ENCODE data around the gene SH2D2A. TPM values are rescaled to one million over a fixed set of nuclear protein-coding genes. Genes with fewer than 3 reads are reported as not detected.

SH2D2A gene
- polyA plus RNA-seq, 4 donors = 0.89 to 3.7 (median 2.4) TPM

DNA sequence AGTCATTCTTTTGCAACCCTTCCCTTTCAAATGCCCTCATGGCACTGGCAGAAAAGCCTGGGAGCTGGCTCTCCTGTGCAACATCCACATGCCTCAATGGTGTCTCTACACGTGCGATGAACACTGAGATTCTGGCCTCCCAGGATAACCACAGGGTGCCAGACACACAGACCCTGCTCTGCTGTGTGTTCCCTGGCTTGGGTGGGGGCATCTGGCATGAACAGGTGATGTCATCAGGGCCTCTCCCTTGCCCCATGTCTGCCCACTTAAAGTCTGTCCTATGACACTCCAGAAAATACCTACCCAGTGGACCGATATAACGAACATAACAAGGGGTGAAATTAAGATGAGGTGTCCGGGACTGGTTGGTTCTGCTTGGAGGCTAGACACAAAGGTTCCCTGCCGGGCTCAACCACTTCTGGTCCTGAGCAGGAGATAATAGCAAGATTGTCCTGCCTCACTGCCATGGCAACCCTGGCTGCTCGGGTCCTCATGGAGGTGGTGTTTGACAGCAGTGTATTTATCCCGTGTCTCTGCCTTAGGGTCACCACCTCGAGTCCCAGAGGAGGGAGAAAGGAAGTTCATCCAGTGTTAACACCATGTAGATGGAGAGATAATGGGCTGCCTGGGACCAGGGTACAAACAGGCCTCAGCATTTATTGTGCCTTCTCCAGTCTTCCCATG is 22.9 kb upstream of the SH2D2A start:
- H3K27me3 ChIP-seq (ENCODE audit: control insufficient read depth in 3 of 3, insufficient read depth in 3 of 3, low read length in 3 of 3) = peaks cover 0 to 76% (median 27%) of the 10 kb centered on the region in 3 donors
- no peaks in the 10 kb centered on the region for H3K4me1 ChIP-seq (ENCODE audit: control insufficient read depth in 3 of 3, insufficient read depth in 2 of 3, low read depth in 1 of 3, low read length in 2 of 3)
- H3K4me3 ChIP-seq (ENCODE audit: low read depth in 1 of 3, low read length in 3 of 3) = no peak overlapping the region
- no peaks in the 10 kb centered on the region for H3K9me3 ChIP-seq (ENCODE audit: control insufficient read depth in 2 of 2, insufficient read depth in 1 of 2, low read depth in 1 of 2, low read length in 1 of 2)
- H3K36me3 ChIP-seq (ENCODE audit: control insufficient read depth in 3 of 3, insufficient read depth in 2 of 3, low read depth in 1 of 3, low read length in 3 of 3) = no peaks in the 10 kb centered on the region
- H3K27ac ChIP-seq (ENCODE audit: low read depth in 1 of 3, low read length in 2 of 3) = no peak overlapping the region
- 31 to 41% (median 40%) methylated on average over 9 of the region's 9 CpGs for WGBS, 3 donors
- no peak for FAIRE-seq
- no peak for DNase-seq

GRCh38 chr1:156838972-156839371 is 22.3 kb upstream of the SH2D2A start:
- H3K4me1 ChIP-seq (ENCODE audit: control insufficient read depth in 3 of 3, insufficient read depth in 2 of 3, low read depth in 1 of 3, low read length in 2 of 3) = no peaks in the 10 kb centered on the region
- no peaks in the 10 kb centered on the region for H3K36me3 ChIP-seq (ENCODE audit: control insufficient read depth in 3 of 3, insufficient read depth in 2 of 3, low read depth in 1 of 3, low read length in 3 of 3)
- no peak overlapping the region for H3K27ac ChIP-seq (ENCODE audit: low read depth in 1 of 3, low read length in 2 of 3)
- no peaks in the 10 kb centered on the region for H3K9me3 ChIP-seq (ENCODE audit: control insufficient read depth in 2 of 2, insufficient read depth in 1 of 2, low read depth in 1 of 2, low read length in 1 of 2)
- 21 to 30% (median 22%) methylated on average over 7 of the region's 7 CpGs for WGBS, 3 donors
- no peak overlapping the region for H3K4me3 ChIP-seq (ENCODE audit: low read depth in 1 of 3, low read length in 3 of 3)
- peak; percentile 32 to 41 for DNase-seq
- H3K27me3 ChIP-seq (ENCODE audit: control insufficient read depth in 3 of 3, insufficient read depth in 3 of 3, low read length in 3 of 3) = peaks cover 0 to 75% (median 22%) of the 10 kb centered on the region in 3 donors
- no peak for FAIRE-seq

GRCh38 chr1:156836892-156837291 is 20.2 kb upstream of the SH2D2A start:
- WGBS, 3 donors = 29 to 70% (median 56%) methylated on average over 4 of the region's 4 CpGs
- no peak for FAIRE-seq
- H3K27ac ChIP-seq (ENCODE audit: low read depth in 1 of 3, low read length in 2 of 3) = no peak overlapping the region
- peaks cover 0 to 64% (median 5%) of the 10 kb centered on the region in 3 donors for H3K27me3 ChIP-seq (ENCODE audit: control insufficient read depth in 3 of 3, insufficient read depth in 3 of 3, low read length in 3 of 3)
- H3K4me1 ChIP-seq (ENCODE audit: control insufficient read depth in 3 of 3, insufficient read depth in 2 of 3, low read depth in 1 of 3, low read length in 2 of 3) = no peaks in the 10 kb centered on the region
- H3K36me3 ChIP-seq (ENCODE audit: control insufficient read depth in 3 of 3, insufficient read depth in 2 of 3, low read depth in 1 of 3, low read length in 3 of 3) = no peaks in the 10 kb centered on the region
- no peak for DNase-seq
- H3K4me3 ChIP-seq (ENCODE audit: low read depth in 1 of 3, low read length in 3 of 3) = no peak overlapping the region
- H3K9me3 ChIP-seq (ENCODE audit: control insufficient read depth in 2 of 2, insufficient read depth in 1 of 2, low read depth in 1 of 2, low read length in 1 of 2) = no peaks in the 10 kb centered on the region

DNA sequence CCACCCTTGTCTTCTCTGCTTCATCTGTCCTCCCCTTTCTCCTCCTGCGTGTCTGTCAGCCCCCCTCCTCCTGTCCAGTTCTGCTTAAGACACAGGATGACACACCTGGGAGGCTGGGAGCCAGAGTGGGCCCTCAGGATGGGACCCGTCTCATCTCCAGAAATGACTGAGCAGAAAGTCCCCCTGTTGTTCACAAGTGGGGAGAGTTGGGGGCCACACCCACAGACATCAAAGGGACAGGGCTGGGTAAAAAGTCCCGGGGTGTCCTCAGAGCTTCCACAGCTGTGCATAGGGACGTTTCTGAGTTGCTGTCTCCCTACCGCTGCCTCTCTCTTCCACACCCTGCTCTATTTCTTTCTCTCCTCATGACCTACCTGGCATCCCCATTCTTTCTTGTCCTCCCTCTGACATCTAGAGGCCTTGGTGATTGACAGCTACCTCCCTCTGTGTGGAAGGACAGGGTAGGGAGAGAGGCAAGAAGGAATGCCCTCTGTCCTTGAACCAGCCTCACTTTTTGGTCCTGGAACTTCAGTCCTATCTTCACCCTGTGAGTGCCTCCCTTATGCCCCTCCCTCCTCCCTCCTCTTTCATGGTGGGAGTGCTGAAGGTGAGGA is 19.5 kb upstream of the SH2D2A start:
- DNase-seq (no peak), FAIRE-seq (no peak)
- Histone ChIP-seq H3K36me3 (ENCODE audit: control insufficient read depth in 3 of 3, insufficient read depth in 2 of 3, low read depth in 1 of 3, low read length in 3 of 3) (no peaks in the 10 kb centered on the region), H3K27ac (ENCODE audit: low read depth in 1 of 3, low read length in 2 of 3) (no peak overlapping the region), H3K4me3 (ENCODE audit: low read depth in 1 of 3, low read length in 3 of 3) (no peak overlapping the region), H3K27me3 (ENCODE audit: control insufficient read depth in 3 of 3, insufficient read depth in 3 of 3, low read length in 3 of 3) (peaks cover 0 to 57% (median 0%) of the 10 kb centered on the region in 3 donors), H3K9me3 (ENCODE audit: control insufficient read depth in 2 of 2, insufficient read depth in 1 of 2, low read depth in 1 of 2, low read length in 1 of 2) (no peaks in the 10 kb centered on the region), H3K4me1 (ENCODE audit: control insufficient read depth in 3 of 3, insufficient read depth in 2 of 3, low read depth in 1 of 3, low read length in 2 of 3) (no peaks in the 10 kb centered on the region)
- WGBS, 3 donors = 30 to 52% (median 32%) methylated on average over 5 of the region's 5 CpGs

GRCh38 chr1:156834322-156834721 is 17.7 kb upstream of the SH2D2A start:
- H3K36me3 ChIP-seq (ENCODE audit: control insufficient read depth in 3 of 3, insufficient read depth in 2 of 3, low read depth in 1 of 3, low read length in 3 of 3) = no peaks in the 10 kb centered on the region
- DNase-seq (no peak), FAIRE-seq (no peak)
- H3K4me3 ChIP-seq (ENCODE audit: low read depth in 1 of 3, low read length in 3 of 3) = no peak overlapping the region
- no peak overlapping the region for H3K27ac ChIP-seq (ENCODE audit: low read depth in 1 of 3, low read length in 2 of 3)
- peaks cover 0 to 45% (median 0%) of the 10 kb centered on the region in 3 donors for H3K27me3 ChIP-seq (ENCODE audit: control insufficient read depth in 3 of 3, insufficient read depth in 3 of 3, low read length in 3 of 3)
- WGBS, 3 donors = 58 to 70% (median 58%) methylated on average over 3 of the region's 3 CpGs
- no peaks in the 10 kb centered on the region for H3K4me1 ChIP-seq (ENCODE audit: control insufficient read depth in 3 of 3, insufficient read depth in 2 of 3, low read depth in 1 of 3, low read length in 2 of 3)
- no peaks in the 10 kb centered on the region for H3K9me3 ChIP-seq (ENCODE audit: control insufficient read depth in 2 of 2, insufficient read depth in 1 of 2, low read depth in 1 of 2, low read length in 1 of 2)

DNA sequence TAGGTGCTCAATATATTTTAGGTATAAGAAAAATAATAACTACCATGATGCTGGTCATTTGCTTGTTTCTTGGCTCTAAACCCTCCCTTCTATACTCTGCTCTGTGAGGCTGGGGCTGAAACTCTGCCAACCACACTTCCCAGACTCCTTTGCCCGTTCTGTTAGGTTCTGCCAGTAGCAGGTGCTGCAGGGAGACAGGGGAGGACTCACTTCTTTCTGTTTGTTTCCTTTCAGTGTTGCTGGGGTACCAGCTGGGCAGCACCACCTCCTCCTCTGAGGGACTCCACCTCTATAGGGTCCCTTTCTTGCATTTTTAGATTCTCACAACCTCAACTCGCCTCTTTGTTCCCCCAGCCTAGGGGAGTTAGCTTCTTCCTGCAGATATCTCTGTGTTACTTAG is 17.0 kb upstream of the SH2D2A start:
- H3K36me3 ChIP-seq (ENCODE audit: control insufficient read depth in 3 of 3, insufficient read depth in 2 of 3, low read depth in 1 of 3, low read length in 3 of 3) = no peaks in the 10 kb centered on the region

GRCh38 chr1:156832434-156832833 is 15.8 kb upstream of the SH2D2A start:
- Histone ChIP-seq H3K27me3 (ENCODE audit: control insufficient read depth in 3 of 3, insufficient read depth in 3 of 3, low read length in 3 of 3) (peaks cover 0 to 38% (median 0%) of the 10 kb centered on the region in 3 donors), H3K9me3 (ENCODE audit: control insufficient read depth in 2 of 2, insufficient read depth in 1 of 2, low read depth in 1 of 2, low read length in 1 of 2) (no peaks in the 10 kb centered on the region), H3K4me1 (ENCODE audit: control insufficient read depth in 3 of 3, insufficient read depth in 2 of 3, low read depth in 1 of 3, low read length in 2 of 3) (no peaks in the 10 kb centered on the region), H3K4me3 (ENCODE audit: low read depth in 1 of 3, low read length in 3 of 3) (no peak overlapping the region), H3K36me3 (ENCODE audit: control insufficient read depth in 3 of 3, insufficient read depth in 2 of 3, low read depth in 1 of 3, low read length in 3 of 3) (no peaks in the 10 kb centered on the region), H3K27ac (ENCODE audit: low read depth in 1 of 3, low read length in 2 of 3) (no peak overlapping the region)
- DNase-seq (no peak), FAIRE-seq (no peak)
- WGBS, 3 donors = 44 to 63% (median 57%) methylated on average over 5 of the region's 5 CpGs

More for the DNA sequence above, 17.0 kb upstream of the SH2D2A start:
- no peak for DNase-seq
- FAIRE-seq = no peak
- Histone ChIP-seq H3K9me3 (ENCODE audit: control insufficient read depth in 2 of 2, insufficient read depth in 1 of 2, low read depth in 1 of 2, low read length in 1 of 2) (no peaks in the 10 kb centered on the region), H3K27me3 (ENCODE audit: control insufficient read depth in 3 of 3, insufficient read depth in 3 of 3, low read length in 3 of 3) (peaks cover 0 to 38% (median 0%) of the 10 kb centered on the region in 3 donors), H3K27ac (ENCODE audit: low read depth in 1 of 3, low read length in 2 of 3) (no peak overlapping the region), H3K4me1 (ENCODE audit: control insufficient read depth in 3 of 3, insufficient read depth in 2 of 3, low read depth in 1 of 3, low read length in 2 of 3) (no peaks in the 10 kb centered on the region), H3K4me3 (ENCODE audit: low read depth in 1 of 3, low read length in 3 of 3) (no peak overlapping the region)
- WGBS, 3 donors = 30 to 46% (median 37%) methylated on average over 2 of the region's 2 CpGs

DNA sequence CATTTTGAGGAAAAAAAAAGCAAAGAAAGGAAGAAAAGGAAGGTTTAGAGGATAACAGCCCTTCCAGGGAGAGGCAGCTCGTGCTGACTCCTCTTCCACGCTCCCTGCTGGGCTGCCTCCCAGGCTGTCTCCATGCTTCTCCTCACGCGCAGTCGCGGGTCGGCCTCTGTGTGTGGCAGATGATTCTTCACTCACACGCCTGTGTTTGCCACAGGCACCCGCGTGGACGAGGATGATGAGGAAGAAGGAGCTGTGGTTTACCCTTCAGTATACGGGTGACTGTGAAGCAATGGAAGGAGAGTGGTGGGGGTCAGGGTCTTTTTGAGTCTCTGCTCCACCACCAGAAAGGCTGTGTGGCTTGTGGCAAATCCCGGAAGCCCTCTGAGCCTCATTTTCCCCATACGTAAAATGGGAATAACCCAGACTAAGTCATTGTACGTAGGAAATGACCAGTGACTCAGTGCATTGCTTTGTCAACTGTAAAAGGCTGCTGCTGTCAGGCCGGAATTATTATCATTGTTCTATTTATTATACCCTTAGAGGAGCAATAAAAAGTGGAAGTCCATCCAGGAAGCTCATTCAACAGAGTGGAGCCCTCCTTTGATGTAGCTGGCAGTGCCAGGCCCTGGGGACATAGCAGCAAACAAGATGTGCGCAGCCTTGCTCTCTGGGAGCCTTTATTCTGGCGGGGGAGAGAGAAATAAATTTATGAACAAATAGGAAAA is 11.9 kb upstream of the SH2D2A start:
- DNase-seq (no peak), FAIRE-seq (no peak)
- no peaks in the 10 kb centered on the region for H3K36me3 ChIP-seq (ENCODE audit: control insufficient read depth in 3 of 3, insufficient read depth in 2 of 3, low read depth in 1 of 3, low read length in 3 of 3)
- no peak overlapping the region for H3K27ac ChIP-seq (ENCODE audit: low read depth in 1 of 3, low read length in 2 of 3)
- no peak overlapping the region for H3K4me3 ChIP-seq (ENCODE audit: low read depth in 1 of 3, low read length in 3 of 3)
- no peaks in the 10 kb centered on the region for H3K9me3 ChIP-seq (ENCODE audit: control insufficient read depth in 2 of 2, insufficient read depth in 1 of 2, low read depth in 1 of 2, low read length in 1 of 2)
- peaks cover 0 to 9% (median 0%) of the 10 kb centered on the region in 3 donors for H3K27me3 ChIP-seq (ENCODE audit: control insufficient read depth in 3 of 3, insufficient read depth in 3 of 3, low read length in 3 of 3)
- WGBS, 3 donors = 66 to 73% (median 70%) methylated on average over 18 of the region's 18 CpGs
- H3K4me1 ChIP-seq (ENCODE audit: control insufficient read depth in 3 of 3, insufficient read depth in 2 of 3, low read depth in 1 of 3, low read length in 2 of 3) = no peaks in the 10 kb centered on the region

Measured in small intestine (tissue), 7 donors.